Measurements from ENCODE around the gene CPD.

CPD gene

DNA sequence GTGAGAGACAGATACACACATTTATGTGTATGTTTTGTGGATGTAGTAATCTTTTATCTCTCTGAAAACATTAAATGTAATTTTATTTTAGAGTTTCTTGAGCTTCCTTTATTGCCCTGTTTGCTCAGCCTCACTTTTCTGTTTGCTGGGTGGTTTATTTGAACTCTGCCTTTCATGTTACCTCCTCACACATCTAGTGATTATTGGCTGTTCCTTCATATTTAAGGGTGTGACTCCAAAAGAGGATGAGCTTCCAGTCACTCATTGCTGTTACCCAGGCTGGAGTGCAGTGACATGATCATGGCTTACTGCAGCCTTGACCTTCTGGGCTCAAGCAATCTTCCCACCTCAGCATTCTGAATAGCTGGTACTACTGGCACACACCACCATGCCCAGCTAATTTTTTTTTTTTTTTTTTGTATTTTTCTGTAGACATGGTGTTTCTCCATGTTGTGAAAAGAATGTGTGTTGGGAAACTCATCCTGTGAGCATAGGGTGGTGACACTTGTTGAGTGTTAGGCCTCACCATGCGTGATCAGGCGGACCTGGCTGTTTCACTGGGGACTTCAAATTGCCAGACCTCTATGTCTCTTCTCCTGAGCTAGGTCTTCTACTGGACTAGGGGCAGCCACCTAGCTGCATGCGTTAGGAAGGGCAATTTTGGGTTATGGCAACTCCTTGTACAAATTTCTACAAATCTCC is 136.3 kb downstream of the CPD start:
- DNase-seq: no peak

DNA sequence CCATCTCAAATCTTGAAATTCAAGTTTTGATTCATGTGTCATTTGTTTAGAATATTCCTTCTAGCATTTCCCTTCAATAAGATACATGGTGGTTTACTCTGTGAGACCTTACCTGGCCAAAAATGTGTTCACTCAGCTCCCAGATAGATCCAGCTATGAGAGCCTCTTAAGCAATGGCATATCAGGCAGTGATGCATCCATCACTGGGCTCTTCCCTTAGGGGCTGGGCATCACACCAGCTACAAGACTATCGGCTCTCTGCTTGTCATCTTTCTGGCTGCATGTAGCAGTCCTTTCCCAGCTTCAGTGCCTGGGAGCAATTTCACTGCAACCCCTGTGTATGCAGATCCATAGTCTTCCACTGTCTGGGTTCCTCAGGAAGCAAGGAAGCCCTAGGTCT is 139.1 kb downstream of the CPD start:
- DNase-seq: no peak

DNA sequence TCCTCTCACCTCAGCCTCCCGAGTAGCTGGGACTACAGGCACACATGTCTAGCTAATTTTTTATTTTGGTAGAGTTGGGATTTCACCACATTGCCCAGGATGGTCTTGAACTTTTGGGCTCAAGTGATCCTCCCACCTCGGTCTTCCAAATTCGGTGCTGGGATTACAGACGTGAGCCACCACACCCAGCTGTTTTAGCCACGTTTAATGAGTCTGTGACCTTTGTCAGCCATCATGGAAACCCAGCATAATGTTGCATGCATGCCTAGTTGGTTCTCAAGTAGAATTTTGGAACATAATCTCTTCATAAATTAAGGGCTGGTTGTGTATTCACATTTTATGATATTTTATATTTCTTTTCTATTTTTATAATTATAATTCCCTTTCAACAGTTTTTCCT is 140.4 kb downstream of the CPD start:
- DNase-seq: no peak
